Endometrium (tissue), 2 donors: ENCODE data around the gene PKN2.

Experiments
- FAIRE-seq: peaks from 2 replicates; lab custom pipeline; 2012; peaks lifted over from hg19 to GRCh38; lab: Jason Lieb, UNC
- donor health status: control.
- donor health status: control.

Gene PKN2

GRCh38 chr1:88683541-88684481 lies at the start of gene PKN2:
Gene PKN2 (plus strand): TSS chr1:88684273. CDS start chr1:88684581, 308 bp downstream.
- FAIRE-seq, result peak; percentile 98

DNA sequence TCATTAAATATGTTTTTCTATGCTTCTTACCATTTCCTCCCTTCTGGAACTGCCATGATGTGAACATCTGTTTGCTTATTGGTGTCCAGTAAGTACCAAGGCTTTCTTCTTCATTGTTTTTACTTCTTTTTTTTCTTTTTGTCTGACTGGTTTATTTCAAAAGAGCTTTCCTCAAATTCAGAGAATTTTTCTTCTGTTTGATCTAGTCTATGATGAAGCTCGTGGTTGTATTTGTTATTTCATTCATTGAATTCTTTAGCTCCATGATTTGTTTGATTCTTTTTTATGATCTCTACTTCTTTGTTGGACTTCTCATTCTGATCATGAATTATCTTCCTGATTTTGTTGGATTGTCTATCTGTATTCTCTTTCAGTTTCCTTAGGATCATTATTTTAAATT lies 49.5 kb upstream of the PKN2 start:
- no peak for FAIRE-seq

DNA sequence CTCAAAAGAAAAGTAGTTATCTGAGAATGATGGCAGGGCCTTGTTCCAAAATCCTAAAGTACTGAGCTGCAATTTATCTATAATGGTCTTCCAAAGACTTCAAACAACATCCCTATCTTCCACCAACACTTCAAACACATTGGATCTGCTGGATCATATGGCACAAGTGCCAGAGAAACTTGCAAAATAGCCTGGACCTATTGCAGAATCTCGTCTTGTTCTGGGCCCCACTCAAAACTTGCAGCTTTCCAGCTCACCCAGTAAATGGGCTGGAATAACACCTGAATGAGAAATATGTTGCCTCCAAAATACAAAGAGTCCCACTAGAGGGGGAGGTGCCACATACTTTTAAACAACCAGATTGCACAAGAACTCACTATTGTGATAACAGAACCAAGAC lies 44.0 kb upstream of the PKN2 start:
- no peak for FAIRE-seq

DNA sequence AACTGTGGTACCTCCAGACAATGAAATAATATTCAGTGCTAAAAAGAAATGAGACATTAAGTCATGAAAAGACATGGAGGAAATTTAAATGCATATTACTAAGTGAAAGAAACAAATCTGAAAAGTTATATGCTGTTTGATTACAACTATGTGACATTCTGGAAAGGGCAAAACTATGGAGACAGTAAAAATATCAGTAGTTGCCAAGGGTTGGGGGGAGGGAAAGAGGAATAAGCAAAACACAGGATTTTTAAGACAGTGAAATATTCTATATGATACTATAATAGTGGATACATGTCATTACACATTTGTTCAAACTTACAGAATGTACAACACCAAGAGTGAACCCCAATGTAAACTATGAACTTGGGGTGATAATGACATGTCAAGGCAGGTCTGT lies 38.2 kb upstream of the PKN2 start:
- no peak for FAIRE-seq

- FAIRE-seq, result no peak
Measured at GRCh38 chr1:88646476-88647248, 37.4 kb upstream of the PKN2 start.

DNA sequence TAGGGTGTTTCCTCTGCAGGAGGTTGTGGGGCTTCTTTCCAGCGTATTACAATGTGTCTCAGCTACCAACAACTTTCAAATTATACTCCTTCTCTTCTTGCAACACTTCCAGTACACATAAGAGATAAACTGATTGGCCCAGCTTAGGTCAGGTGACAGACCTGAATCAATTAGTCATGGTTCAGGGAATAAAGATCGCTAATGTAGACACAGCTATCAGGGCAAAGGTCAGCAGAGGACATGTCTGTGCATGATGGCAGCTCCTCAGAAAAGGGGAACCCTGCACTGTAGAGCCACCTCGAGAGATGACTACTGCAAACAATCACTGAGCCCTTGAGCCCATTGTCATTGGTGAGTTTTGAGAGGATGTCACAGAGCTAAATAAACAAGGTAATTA lies 36.8 kb upstream of the PKN2 start:
- FAIRE-seq, result no peak

GRCh38 chr1:88647749-88648415 lies 36.2 kb upstream of the PKN2 start:
- FAIRE-seq, result no peak

DNA sequence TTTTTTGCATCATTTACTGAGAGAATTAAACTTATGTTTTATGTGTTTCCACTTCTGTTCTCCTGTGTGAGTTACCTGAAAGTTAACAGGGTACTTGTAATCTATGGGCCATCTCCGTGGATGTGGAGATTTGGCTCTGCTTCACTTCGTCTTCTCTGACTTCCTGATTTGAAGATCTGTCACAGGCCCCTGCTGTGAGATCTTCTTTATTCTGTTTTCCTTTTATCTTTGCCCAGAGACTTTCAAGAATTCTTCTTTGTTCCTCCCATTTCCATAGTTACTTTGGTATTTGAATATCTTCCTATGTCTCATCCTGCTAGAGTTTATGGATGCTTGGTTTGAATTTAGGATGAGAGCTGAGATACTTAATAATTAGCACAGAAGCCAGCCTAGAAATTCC lies 35.4 kb upstream of the PKN2 start:
- FAIRE-seq, result no peak

DNA sequence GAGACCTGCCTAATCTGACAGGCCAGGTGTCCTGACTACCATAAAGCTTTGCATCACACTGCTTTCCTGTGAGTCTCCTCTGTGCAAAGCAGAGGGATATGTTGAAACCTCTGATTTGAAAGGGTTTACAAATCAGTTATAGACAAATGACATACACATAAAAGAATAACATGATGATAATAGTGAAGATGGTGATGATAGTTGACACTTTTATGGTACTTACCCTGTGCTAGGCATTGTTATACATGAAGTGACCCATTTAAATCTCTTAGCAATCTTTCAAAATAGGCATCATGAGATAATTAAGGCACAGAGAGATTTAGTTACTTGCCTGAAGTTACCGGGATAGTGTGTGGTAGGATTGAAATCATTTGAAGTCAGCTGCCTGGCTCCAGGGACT lies 34.1 kb upstream of the PKN2 start:
- no peak for FAIRE-seq

DNA sequence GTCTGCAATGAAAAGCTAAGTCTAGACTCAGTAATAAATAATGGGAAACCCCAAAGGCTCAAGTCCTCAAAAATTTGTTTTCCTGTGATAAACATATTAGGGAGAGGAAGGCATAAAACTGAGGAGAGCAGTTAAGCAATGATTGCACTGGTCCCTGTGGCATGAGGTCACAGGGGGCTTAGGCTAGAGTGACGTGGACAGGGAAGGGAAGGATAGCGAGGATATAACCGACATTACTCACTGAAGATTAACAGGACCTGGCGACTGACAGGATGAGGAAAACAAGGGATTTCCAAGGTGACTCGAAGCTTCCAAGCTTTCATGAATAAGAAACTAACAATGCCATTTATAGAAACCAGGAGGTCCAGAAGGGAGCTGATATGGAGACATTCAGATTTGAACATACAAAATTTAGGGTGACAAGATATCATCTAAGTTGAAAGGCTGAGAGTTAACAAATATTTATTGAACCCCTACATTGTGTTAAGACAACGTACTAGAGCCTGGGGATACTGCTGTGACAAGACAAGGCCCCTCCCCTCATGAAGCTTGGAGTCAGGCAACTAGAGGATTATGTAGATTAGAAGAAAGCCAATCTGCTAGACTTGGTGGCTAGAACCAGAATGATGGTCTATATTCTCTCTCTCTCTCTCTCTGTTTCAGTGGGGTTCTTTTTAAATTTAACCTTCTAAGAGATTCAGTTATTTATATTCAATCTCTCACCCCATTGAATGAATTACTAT lies 33.2 kb upstream of the PKN2 start:
- FAIRE-seq, result no peak

DNA sequence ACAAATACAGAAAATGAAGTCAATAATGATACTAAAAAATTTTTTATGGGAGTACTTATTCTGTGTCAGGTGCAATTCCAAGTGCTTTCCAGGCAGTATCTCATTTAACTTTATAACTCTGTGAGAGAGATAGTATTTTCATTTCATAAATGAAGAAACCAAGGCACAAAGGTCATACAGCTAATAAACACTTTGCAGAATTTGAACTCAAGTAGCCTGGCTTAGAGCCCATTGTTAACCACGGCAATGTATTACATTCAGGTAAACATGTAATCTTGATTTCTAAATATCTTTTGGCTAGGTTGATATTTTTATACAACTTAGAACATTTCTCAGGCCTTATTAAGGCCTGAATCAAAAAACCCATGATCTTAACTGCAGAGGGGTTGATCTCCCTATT lies 28.9 kb upstream of the PKN2 start:
- FAIRE-seq, result no peak

GRCh38 chr1:88655685-88656299 lies 28.3 kb upstream of the PKN2 start:
- peak; percentile 91 for FAIRE-seq

GRCh38 chr1:88658419-88658818 lies 25.7 kb upstream of the PKN2 start:
- FAIRE-seq, result no peak

- no peak for FAIRE-seq
Measured at GRCh38 chr1:88659552-88659951, 24.5 kb upstream of the PKN2 start.

DNA sequence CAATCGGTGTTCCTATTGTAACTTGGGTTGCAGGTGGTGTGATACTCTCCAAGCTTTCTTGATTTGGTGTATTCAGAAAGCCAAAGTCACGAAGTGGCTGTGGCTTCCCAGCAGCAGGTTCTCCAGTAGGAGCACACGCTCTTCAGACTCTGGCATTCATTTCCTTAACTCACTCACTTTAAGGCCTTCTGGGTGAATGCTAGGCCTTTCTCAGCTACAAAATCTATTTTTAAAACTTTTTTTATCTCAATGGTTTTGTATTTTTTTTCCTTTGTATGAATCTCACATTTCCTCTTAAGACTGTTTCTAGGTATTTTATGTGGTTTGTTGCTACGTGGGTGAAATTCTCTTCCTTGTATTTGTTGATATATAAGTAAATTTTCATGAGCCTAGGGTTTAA lies 22.9 kb upstream of the PKN2 start:
- FAIRE-seq, result no peak

DNA sequence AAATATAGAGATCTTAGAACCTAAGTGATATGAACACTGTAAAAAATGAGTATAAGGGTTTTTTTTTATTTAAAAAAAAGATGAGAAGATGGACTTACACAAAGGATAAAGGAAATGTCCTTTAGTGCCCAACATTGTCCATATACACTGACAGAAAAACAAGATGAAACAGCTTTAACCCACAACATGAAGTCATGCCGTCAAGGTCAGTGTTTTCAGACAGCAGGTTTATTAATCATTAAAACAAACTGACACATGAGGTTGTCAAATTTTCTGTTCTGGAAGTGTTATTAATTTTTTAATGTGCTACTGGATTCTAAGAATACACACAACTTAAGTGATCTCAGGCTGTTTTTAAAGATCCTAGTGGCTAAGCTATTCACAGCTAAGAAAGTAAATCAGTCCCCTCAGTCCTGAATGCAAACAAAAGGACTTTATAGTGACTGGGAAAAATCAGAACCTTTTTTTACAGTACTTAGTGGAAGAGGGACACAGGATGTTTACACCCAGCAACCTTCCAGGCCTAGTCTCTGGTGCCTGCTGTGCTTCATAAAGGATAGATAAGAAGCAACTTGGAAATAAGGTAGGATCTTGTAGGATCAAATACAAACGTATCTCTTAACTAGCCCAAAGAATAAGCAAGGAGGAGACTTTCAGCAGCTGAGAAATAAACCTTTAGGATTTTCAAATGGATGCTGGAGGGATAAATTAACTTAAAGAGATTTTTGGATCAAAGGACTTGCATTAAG lies 21.9 kb upstream of the PKN2 start:
- FAIRE-seq, result no peak

- no peak for FAIRE-seq
Measured at GRCh38 chr1:88662723-88663122, 21.4 kb upstream of the PKN2 start.

GRCh38 chr1:88668405-88668804 lies 15.7 kb upstream of the PKN2 start:
- FAIRE-seq, result no peak

DNA sequence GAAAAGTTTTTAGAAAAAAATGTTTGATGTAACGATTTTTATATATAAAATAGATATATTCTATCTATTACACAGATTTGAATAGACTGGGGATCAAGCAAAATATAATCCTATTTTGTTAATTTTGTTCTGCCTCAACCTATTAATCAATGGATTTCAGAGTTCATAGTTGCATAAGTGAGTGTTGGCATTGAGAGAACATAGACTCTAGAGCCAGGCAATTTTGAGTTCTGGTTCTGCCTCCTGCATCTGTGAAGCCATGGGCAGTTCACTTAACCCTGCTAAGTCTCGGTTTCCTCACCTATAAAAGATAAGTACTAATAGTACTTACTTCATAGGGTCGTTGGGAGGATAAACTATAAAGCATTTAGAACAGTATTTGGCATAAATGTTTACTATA lies 13.6 kb upstream of the PKN2 start:
- no peak for FAIRE-seq

GRCh38 chr1:88673446-88673845 lies 10.6 kb upstream of the PKN2 start:
- FAIRE-seq, result no peak

DNA sequence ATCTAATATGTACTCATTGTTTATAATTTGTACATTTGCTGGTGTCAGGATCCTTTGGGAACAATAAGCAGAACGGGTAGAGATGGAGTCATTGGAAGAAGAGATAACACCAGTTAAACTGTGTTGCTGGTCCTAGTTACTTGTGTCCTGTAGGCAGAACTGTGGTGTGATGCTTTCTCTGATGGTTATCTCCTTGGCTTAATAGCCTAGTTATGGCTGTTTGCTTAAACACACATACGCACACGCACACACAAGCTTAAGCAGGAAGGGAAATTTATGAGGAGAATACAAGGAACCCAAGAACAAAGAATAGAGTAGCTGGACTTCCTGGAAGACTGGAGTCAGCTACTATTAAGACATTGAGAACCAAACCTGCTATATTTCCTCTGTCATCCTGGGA lies 5.7 kb upstream of the PKN2 start:
- no peak for FAIRE-seq
